Activated CD4-positive, alpha-beta T cell treated with anti-CD3 and anti-CD28 coated beads, Interleukin-2, amount 10 ng/mL, durations not matched to agents 7 days and 5 days (primary cell): Measurements from ENCODE around the gene RAD23B. TPM values are rescaled to one million over a fixed set of nuclear protein-coding genes. Genes with fewer than 3 reads are reported as not detected.
A peak's percentile ranks its signal among the peaks of the same experiment; 100 is the strongest.

Experiments used
- CTCF ChIA-PET: fragments of 350-600 bp; sonication (Branson Sonifier 250); formaldehyde crosslinking; loops from one replicate; lab custom pipeline; 2021; ENCODE audit warnings: antibody characterized with exemption; lab: Charles Lee
- POLR2A ChIA-PET: fragments of 350-600 bp; sonication (Branson Sonifier 250); formaldehyde crosslinking; loops from one replicate; lab custom pipeline; 2021; ENCODE audit warnings: antibody characterized with exemption; lab: Charles Lee
- DNase-seq: peaks from one replicate; pipeline ENCODE4 v3.0.0-alpha.2; 2020
- H3K27ac Mint-ChIP-seq: one replicate; pipeline ENCODE4 v1.8.0; 2021; ENCODE audit warnings: mild to moderate bottlenecking, moderate library complexity, mixed read lengths
- H3K27me3 Mint-ChIP-seq: one replicate; pipeline ENCODE4 v1.8.0; 2021; ENCODE audit warnings: mixed read lengths
- H3K36me3 Mint-ChIP-seq: one replicate; pipeline ENCODE4 v1.8.0; 2021; ENCODE audit warnings: low read depth, mixed read lengths
- H3K4me1 Mint-ChIP-seq: one replicate; pipeline ENCODE4 v1.8.0; 2021; ENCODE audit warnings: mixed read lengths
- H3K4me3 Mint-ChIP-seq: one replicate; pipeline ENCODE4 v1.8.0; 2021; ENCODE audit warnings: mild to moderate bottlenecking, moderate library complexity, mixed read lengths
- H3K9me3 Mint-ChIP-seq: one replicate; pipeline ENCODE4 v1.8.0; 2021; ENCODE audit warnings: mixed read lengths
- total RNA-seq, 2 experiments: library from RNA; stranded (reverse); gene quantifications; one replicate each; pipeline ENCODE4 v1.2.3, GENCODE V29; 2021

RAD23B gene
- total RNA-seq, 2 experiments from 2014 or later = 89.7 to 116 TPM

- H3K4me1 Mint-ChIP-seq = peaks cover 7% of the 10 kb centered on the region
- no peaks in the 10 kb centered on the region for H3K9me3 Mint-ChIP-seq
- peaks cover 30% of the 10 kb centered on the region for H3K27me3 Mint-ChIP-seq
- no peak for DNase-seq
- H3K27ac Mint-ChIP-seq = no peak overlapping the region
- CTCF ChIA-PET = no interaction called here
- POLR2A ChIA-PET = no interaction called here
- H3K4me3 Mint-ChIP-seq = no peak overlapping the region
- H3K36me3 Mint-ChIP-seq = no peaks in the 10 kb centered on the region
Observed at GRCh38 chr9:107273634-107274033, 9.4 kb upstream of the RAD23B start.

GRCh38 chr9:107274096-107274495 is 9.0 kb upstream of the RAD23B start:
- Mint-ChIP-seq H3K27ac (no peak overlapping the region), H3K9me3 (no peaks in the 10 kb centered on the region), H3K4me3 (no peak overlapping the region), H3K4me1 (peaks cover 7% of the 10 kb centered on the region), H3K36me3 (no peaks in the 10 kb centered on the region), H3K27me3 (peaks cover 30% of the 10 kb centered on the region)
- POLR2A ChIA-PET = no interaction called here
- CTCF ChIA-PET = no interaction called here
- DNase-seq = no peak

- no peak overlapping the region for H3K4me3 Mint-ChIP-seq
- ChIA-PET POLR2A (no interaction called here), CTCF (no interaction called here)
- H3K36me3 Mint-ChIP-seq = no peaks in the 10 kb centered on the region
- H3K9me3 Mint-ChIP-seq = no peaks in the 10 kb centered on the region
- H3K4me1 Mint-ChIP-seq = peaks cover 7% of the 10 kb centered on the region
- DNase-seq = no peak
- peaks cover 30% of the 10 kb centered on the region for H3K27me3 Mint-ChIP-seq
- no peak overlapping the region for H3K27ac Mint-ChIP-seq
Observed at GRCh38 chr9:107274953-107275422, 8.1 kb upstream of the RAD23B start.

GRCh38 chr9:107275530-107275929 is 7.5 kb upstream of the RAD23B start:
- POLR2A ChIA-PET = no interaction called here
- no peak overlapping the region for H3K27ac Mint-ChIP-seq
- H3K4me1 Mint-ChIP-seq = peaks cover 4% of the 10 kb centered on the region
- no peak overlapping the region for H3K4me3 Mint-ChIP-seq
- CTCF ChIA-PET = interaction anchor here (0.7 kb wide), 1 partner anchor 34 kb away, joined by 4 read pairs; no protein-coding TSS in a partner anchor
- peaks cover 25% of the 10 kb centered on the region for H3K27me3 Mint-ChIP-seq
- H3K36me3 Mint-ChIP-seq = no peaks in the 10 kb centered on the region
- DNase-seq = no peak
- no peaks in the 10 kb centered on the region for H3K9me3 Mint-ChIP-seq

- Mint-ChIP-seq H3K4me1 (peaks cover 15% of the 10 kb centered on the region), H3K9me3 (no peaks in the 10 kb centered on the region), H3K27ac (no peak overlapping the region), H3K27me3 (peaks cover 29% of the 10 kb centered on the region), H3K36me3 (no peaks in the 10 kb centered on the region), H3K4me3 (no peak overlapping the region)
- CTCF ChIA-PET = interaction anchor here (1.4 kb wide), 1 partner anchor 8 kb away, joined by 3 read pairs; no protein-coding TSS in a partner anchor
- POLR2A ChIA-PET = no interaction called here
- no peak for DNase-seq
Observed at GRCh38 chr9:107276966-107277710, 5.9 kb upstream of the RAD23B start.

- no peak overlapping the region for H3K4me3 Mint-ChIP-seq
- H3K9me3 Mint-ChIP-seq = no peaks in the 10 kb centered on the region
- ChIA-PET POLR2A (no interaction called here), CTCF (interaction anchor here (1.4 kb wide), 1 partner anchor 9 kb away, joined by 3 read pairs; no protein-coding TSS in a partner anchor)
- no peaks in the 10 kb centered on the region for H3K36me3 Mint-ChIP-seq
- H3K27me3 Mint-ChIP-seq = peaks cover 29% of the 10 kb centered on the region
- no peak overlapping the region for H3K27ac Mint-ChIP-seq
- DNase-seq = no peak
- H3K4me1 Mint-ChIP-seq = peaks cover 18% of the 10 kb centered on the region
Observed at GRCh38 chr9:107277801-107278200, 5.3 kb upstream of the RAD23B start.

- H3K4me1 Mint-ChIP-seq = peaks cover 18% of the 10 kb centered on the region
- no peaks in the 10 kb centered on the region for H3K9me3 Mint-ChIP-seq
- ChIA-PET POLR2A (no interaction called here), CTCF (interaction anchor here (0.6 to 0.7 kb wide), 3 partner anchors 38 to 1271 kb away, joined by 3 to 6 read pairs (median 3); no protein-coding TSS in a partner anchor)
- H3K27me3 Mint-ChIP-seq = peaks cover 21% of the 10 kb centered on the region
- H3K4me3 Mint-ChIP-seq = no peak overlapping the region
- no peak overlapping the region for H3K27ac Mint-ChIP-seq
- DNase-seq = no peak
- no peaks in the 10 kb centered on the region for H3K36me3 Mint-ChIP-seq
Observed at GRCh38 chr9:107279086-107279485, 4.0 kb upstream of the RAD23B start.

- ChIA-PET POLR2A (no interaction called here), CTCF (interaction anchor here (1.2 to 1.8 kb wide), 3 partner anchors 10 to 62 kb away, joined by 3 to 5 read pairs (median 4); no protein-coding TSS in a partner anchor)
- Mint-ChIP-seq H3K9me3 (no peaks in the 10 kb centered on the region), H3K4me3 (no peak overlapping the region), H3K36me3 (peaks cover 6% of the 10 kb centered on the region), H3K27ac (no peak overlapping the region), H3K27me3 (peaks cover 10% of the 10 kb centered on the region), H3K4me1 (peaks cover 27% of the 10 kb centered on the region)
- DNase-seq = no peak
Observed at GRCh38 chr9:107280543-107280942, 2.5 kb upstream of the RAD23B start.

GRCh38 chr9:107281184-107281583 is 1.9 kb upstream of the RAD23B start:
- no peak for DNase-seq
- H3K4me3 Mint-ChIP-seq = no peak overlapping the region
- POLR2A ChIA-PET = no interaction called here

GRCh38 chr9:107281922-107282667 is 984 bp upstream of the RAD23B start:
- peaks cover 8% of the 10 kb centered on the region for H3K27me3 Mint-ChIP-seq
- H3K9me3 Mint-ChIP-seq = no peaks in the 10 kb centered on the region
- peak overlapping the region; percentile 89 for H3K4me3 Mint-ChIP-seq
- H3K27ac Mint-ChIP-seq = peak overlapping the region; percentile 86
- peaks cover 40% of the 10 kb centered on the region for H3K4me1 Mint-ChIP-seq
- H3K36me3 Mint-ChIP-seq = peaks cover 17% of the 10 kb centered on the region
- ChIA-PET POLR2A (no interaction called here), CTCF (interaction anchor here (0.6 to 1.8 kb wide), 4 partner anchors 10 to 22 kb away, joined by 3 to 4 read pairs (median 4); no protein-coding TSS in a partner anchor)
- no peak for DNase-seq

More at GRCh38 chr9:107281184-107281583, 1.9 kb upstream of the RAD23B start:
- H3K4me1 Mint-ChIP-seq = peaks cover 34% of the 10 kb centered on the region
- H3K27ac Mint-ChIP-seq = no peak overlapping the region
- peaks cover 12% of the 10 kb centered on the region for H3K36me3 Mint-ChIP-seq
- CTCF ChIA-PET = interaction anchor here (1.0 to 1.8 kb wide), 4 partner anchors 11 to 23 kb away, joined by 3 to 5 read pairs (median 4); no protein-coding TSS in a partner anchor
- H3K27me3 Mint-ChIP-seq = peaks cover 8% of the 10 kb centered on the region
- H3K9me3 Mint-ChIP-seq = no peaks in the 10 kb centered on the region

- DNase-seq = peak; percentile 64
- ChIA-PET CTCF (interaction anchor here (0.6 to 1.6 kb wide), 5 partner anchors 21 to 949 kb away, joined by 3 to 5 read pairs (median 4); no protein-coding TSS in a partner anchor), POLR2A (interaction anchor here (0.5 to 0.6 kb wide), 3 partner anchors 24 to 1761 kb away, joined by 3 to 6 read pairs (median 5); no protein-coding TSS in a partner anchor)
- Mint-ChIP-seq H3K9me3 (no peaks in the 10 kb centered on the region), H3K27ac (peak overlapping the region; percentile 93), H3K36me3 (peaks cover 20% of the 10 kb centered on the region), H3K4me1 (peaks cover 52% of the 10 kb centered on the region), H3K4me3 (peak overlapping the region; percentile 89), H3K27me3 (peaks cover 8% of the 10 kb centered on the region)
Observed at GRCh38 chr9:107283623-107284616, 841 bp downstream of the RAD23B start.
